HG02798 (cell line): ENCODE measurements around the gene MLYCD.

Experiments
- ATAC-seq: cut with Tn5 transposase; IDR thresholded peaks from one replicate; pipeline ENCODE4 v1.9.1; 2021; ENCODE audit warnings: mild to moderate bottlenecking; ENCODE audit not compliant: unreplicated experiment, poor library complexity

MLYCD gene

GRCh38 chr16:83966153-83966696, 67.3 kb downstream of the MLYCD start:
- no peak for ATAC-seq

- no peak for ATAC-seq
These were observed 68.2 kb downstream of the MLYCD start for GRCh38 chr16:83967091-83967490.

- ATAC-seq: no peak
These were observed 69.0 kb downstream of the MLYCD start, which contains the start of gene NECAB2 for GRCh38 chr16:83967838-83968305. Gene NECAB2, plus strand, starts transcription at chr16:83968244. Its CDS starts 405 bp downstream, at chr16:83968649.

- no peak for ATAC-seq
These were observed 69.5 kb downstream of the MLYCD start for GRCh38 chr16:83968306-83968851.

GRCh38 chr16:83968891-83969649, 70.2 kb downstream of the MLYCD start:
- ATAC-seq: no peak

GRCh38 chr16:83969771-83970429, 71.0 kb downstream of the MLYCD start:
- no peak for ATAC-seq

- ATAC-seq: no peak
These were observed 71.5 kb downstream of the MLYCD start for GRCh38 chr16:83970430-83970815.

- no peak for ATAC-seq
These were observed 72.5 kb downstream of the MLYCD start for GRCh38 chr16:83971165-83972130.

GRCh38 chr16:83972256-83973008, 73.5 kb downstream of the MLYCD start:
- ATAC-seq: no peak

GRCh38 chr16:83973077-83973476, 74.2 kb downstream of the MLYCD start:
- ATAC-seq: no peak

GRCh38 chr16:83973581-83974385, 74.9 kb downstream of the MLYCD start:
- ATAC-seq: no peak

- ATAC-seq: no peak
These were observed 75.6 kb downstream of the MLYCD start for GRCh38 chr16:83974475-83974874.

- no peak for ATAC-seq
These were observed 76.8 kb downstream of the MLYCD start for GRCh38 chr16:83975590-83976260.
